ENCODE data around the gene C4BPA. TPM values are rescaled to one million over a fixed set of nuclear protein-coding genes. Genes with fewer than 3 reads are reported as not detected.

The C4BPA gene
- total RNA-seq, 2 experiments from 2014 or later = not detected

- Mint-ChIP-seq H3K4me3 (no peak overlapping the region), H3K27ac (no peak overlapping the region), H3K4me1 (peaks cover 3% of the 10 kb centered on the region), H3K36me3 (ENCODE audit: low read depth) (peaks cover 3% of the 10 kb centered on the region), H3K9me3 (ENCODE audit: low read depth) (peaks cover 5% of the 10 kb centered on the region), H3K27me3 (peaks cover 6% of the 10 kb centered on the region)
- ChIA-PET CTCF (no interaction called here), POLR2A (no interaction called here)
- intact Hi-C loops (cut with DNase I, micrococcal nuclease) = no loop called here
- no peak for ATAC-seq
- DNase-seq = no peak
Measured at GRCh38 chr1:207194197-207194596, 90.2 kb downstream of the C4BPA start.

Other genes with a start within 250 kb of the C4BPA start
- not detected for gene IL20, start 238.6 kb upstream of the C4BPA start, total RNA-seq
- 10 to 100 TPM in 1 of 2 experiments, 1 to 10 TPM in 1; 10.0 to 10.7 TPM for gene IL24, start 206.8 kb upstream of the C4BPA start, total RNA-seq
- gene FCMR, start 182.3 kb upstream of the C4BPA start, total RNA-seq = 10 to 100 TPM; 41.6 to 49.3 TPM
- under 1 TPM; 0.07 to 0.54 TPM for gene PIGR, start 157.8 kb upstream of the C4BPA start, total RNA-seq
- not detected for gene FCAMR, start 133.8 kb upstream of the C4BPA start, total RNA-seq
- gene C1orf116, start 71.5 kb upstream of the C4BPA start, total RNA-seq = under 1 TPM in 1 of 2 experiments, not detected in 1; 0.05 TPM
- gene YOD1, start 53.0 kb upstream of the C4BPA start, total RNA-seq = 1 to 10 TPM; 5.3 to 6.0 TPM
- gene PFKFB2, start 51.0 kb upstream of the C4BPA start, total RNA-seq = 1 to 10 TPM; 3.1 to 3.5 TPM
- gene C4BPB, start 15.4 kb upstream of the C4BPA start, total RNA-seq = 1 to 10 TPM; 1.3 to 1.4 TPM
- gene CD55, start 217.4 kb downstream of the C4BPA start, total RNA-seq = 10 to 100 TPM; 56.8 to 92.7 TPM

Data from activated CD4-positive, alpha-beta T cell treated with anti-CD3 and anti-CD28 coated beads for 36 hours (primary cell).